H9 (cell line): Measurements from ENCODE around the gene TMEM119. TPM values are rescaled to one million over a fixed set of nuclear protein-coding genes. Genes with fewer than 3 reads are reported as not detected.

Source experiments
- DNase-seq: peaks from one replicate; pipeline ENCODE4 v3.0.0-alpha.2; 2017
- H2AFZ ChIP-seq: one replicate; pipeline ENCODE4 v1.6.1; 2013; ENCODE audit warnings: mild to moderate bottlenecking, low read length, control low read depth, moderate library complexity
- H2AK5ac ChIP-seq: 2 replicates; pipeline ENCODE4 v1.6.1; 2013; ENCODE audit warnings: low read length, control low read depth, mixed read lengths; ENCODE audit not compliant: insufficient read length
- H2BK120ac ChIP-seq: one replicate; pipeline ENCODE4 v1.6.1; 2013; ENCODE audit warnings: low read depth, mild to moderate bottlenecking, low read length, control low read depth, inconsistent platforms; ENCODE audit not compliant: poor library complexity, severe bottlenecking
- H2BK12ac ChIP-seq: 2 replicates; pipeline ENCODE4 v1.6.1; 2013; ENCODE audit warnings: low read length, control low read depth, mixed read lengths, low read depth; ENCODE audit not compliant: insufficient read length
- H2BK15ac ChIP-seq: 2 replicates; pipeline ENCODE4 v1.6.1; 2013; ENCODE audit warnings: low read depth, low read length, control low read depth
- H2BK20ac ChIP-seq: one replicate; pipeline ENCODE4 v1.6.1; 2013; ENCODE audit warnings: low read depth, mild to moderate bottlenecking, low read length, control low read depth, inconsistent platforms; ENCODE audit not compliant: poor library complexity, severe bottlenecking
- H2BK5ac ChIP-seq: 2 replicates; pipeline ENCODE4 v1.6.1; 2013; ENCODE audit warnings: low read length, control low read depth, mixed read lengths; ENCODE audit not compliant: insufficient read length
- H3K14ac ChIP-seq: 2 replicates; pipeline ENCODE4 v1.6.1; 2013; ENCODE audit warnings: low read length, control low read depth; ENCODE audit not compliant: insufficient read depth
- H3K18ac ChIP-seq: 2 replicates; pipeline ENCODE4 v1.6.1; 2013; ENCODE audit warnings: low read depth, mild to moderate bottlenecking, mixed read lengths, low read length, control low read depth; ENCODE audit not compliant: insufficient read length
- H3K23ac ChIP-seq: 2 replicates; pipeline ENCODE4 v1.6.1; 2013; ENCODE audit warnings: low read length, control low read depth, mixed read lengths, low read depth; ENCODE audit not compliant: insufficient read length
- H3K23me2 ChIP-seq: 2 replicates; pipeline ENCODE4 v1.6.1; 2013; ENCODE audit warnings: low read depth, mild to moderate bottlenecking, mixed read lengths, low read length, control low read depth; ENCODE audit not compliant: insufficient read length, poor library complexity, severe bottlenecking
- H3K27ac ChIP-seq: 2 replicates; pipeline ENCODE4 v1.5.1; 2013; ENCODE audit warnings: low read length, control low read depth, mixed read lengths, low read depth; ENCODE audit not compliant: insufficient read length
- H3K27me3 ChIP-seq: 2 replicates; pipeline ENCODE4 v1.6.1; 2013; ENCODE audit warnings: low read length, control low read depth, inconsistent platforms; ENCODE audit not compliant: insufficient read depth
- H3K4ac ChIP-seq: 2 replicates; pipeline ENCODE4 v1.6.1; 2013; ENCODE audit warnings: low read depth, mild to moderate bottlenecking, control low read depth, inconsistent platforms, low read length, moderate library complexity
- H3K4me1 ChIP-seq: 2 replicates; pipeline ENCODE4 v1.6.1; 2013; ENCODE audit warnings: low read length, control low read depth, inconsistent platforms; ENCODE audit not compliant: insufficient read depth
- H3K4me2 ChIP-seq: 2 replicates; pipeline ENCODE4 v1.6.1; 2013; ENCODE audit warnings: low read length, control low read depth, mixed read lengths; ENCODE audit not compliant: insufficient read length, insufficient read depth
- H3K56ac ChIP-seq: 2 replicates; pipeline ENCODE4 v1.6.1; 2013; ENCODE audit warnings: low read depth, mild to moderate bottlenecking, mixed read lengths, low read length, control low read depth; ENCODE audit not compliant: insufficient read length
- H3K79me1 ChIP-seq: 2 replicates; pipeline ENCODE4 v1.6.1; 2013; ENCODE audit warnings: low read depth, mild to moderate bottlenecking, moderate library complexity, low read length, control low read depth, inconsistent platforms; ENCODE audit not compliant: insufficient read depth, poor library complexity, severe bottlenecking
- H3K79me2 ChIP-seq: 2 replicates; pipeline ENCODE4 v1.6.1; 2013; ENCODE audit warnings: low read length, control low read depth, inconsistent platforms; ENCODE audit not compliant: insufficient read depth
- H3K9ac ChIP-seq: 2 replicates; pipeline ENCODE4 v1.6.1; 2013; ENCODE audit warnings: low read length, control low read depth, mixed read lengths; ENCODE audit not compliant: insufficient read length; ENCODE audit errors: extremely low read depth
- H3K9me3 ChIP-seq: one replicate; pipeline ENCODE4 v1.6.1; 2013; ENCODE audit warnings: low read depth, low read length, inconsistent platforms; ENCODE audit not compliant: control insufficient read depth
- H3T11ph ChIP-seq: one replicate; pipeline ENCODE4 v1.6.1; 2013; ENCODE audit warnings: mild to moderate bottlenecking, low read length, control low read depth, inconsistent platforms
- H4K20me1 ChIP-seq: one replicate; pipeline ENCODE4 v1.6.1; 2013; ENCODE audit not compliant: control insufficient read depth, insufficient read length, insufficient read depth
- H4K5ac ChIP-seq: 2 replicates; pipeline ENCODE4 v1.6.1; 2013; ENCODE audit warnings: low read depth, mild to moderate bottlenecking, mixed read lengths, low read length, control low read depth; ENCODE audit not compliant: insufficient read length
- H4K8ac ChIP-seq: replicated peaks from 2 replicates; pipeline ENCODE4 v1.6.1; 2013; ENCODE audit warnings: low read length, control low read depth, mixed read lengths, low read depth; ENCODE audit not compliant: insufficient read length
- H4K91ac ChIP-seq: 2 replicates; pipeline ENCODE4 v1.6.1; 2013; ENCODE audit warnings: low read depth, mild to moderate bottlenecking, moderate library complexity, mixed read lengths, low read length, control low read depth; ENCODE audit not compliant: insufficient read length
- H3K27ac Mint-ChIP-seq, 3 experiments: 2 replicates in 2 of 3; 3 replicates in 1 of 3; pipeline ENCODE4 v1.8.0; 2020 to 2021; ENCODE audit warnings: mixed read lengths in 3 of 3, mild to moderate bottlenecking in 1 of 3, moderate library complexity in 1 of 3
- H3K27me3 Mint-ChIP-seq: 2 replicates; pipeline ENCODE4 v1.8.0; 2021; ENCODE audit warnings: low read depth, mild to moderate bottlenecking, moderate library complexity, mixed read lengths
- H3K36me3 Mint-ChIP-seq, 3 experiments: 2 replicates in 2 of 3; 3 replicates in 1 of 3; pipeline ENCODE4 v1.8.0; 2020 to 2021; ENCODE audit warnings: low read depth in 3 of 3, mixed read lengths in 3 of 3; ENCODE audit not compliant: insufficient read depth in 1 of 3
- H3K4me1 Mint-ChIP-seq, 2 experiments: 2 replicates each; pipeline ENCODE4 v1.8.0; 2020; ENCODE audit warnings: mixed read lengths in 2 of 2
- H3K4me3 Mint-ChIP-seq, 2 experiments: 2 replicates in 1 of 2; 3 replicates in 1 of 2; pipeline ENCODE4 v1.8.0; 2020 to 2021; ENCODE audit warnings: mild to moderate bottlenecking in 2 of 2, mixed read lengths in 2 of 2, moderate library complexity in 1 of 2
- H3K9me3 Mint-ChIP-seq, 2 experiments: 2 replicates in 1 of 2; 3 replicates in 1 of 2; pipeline ENCODE4 v1.8.0; 2020; ENCODE audit warnings: mild to moderate bottlenecking in 2 of 2, mixed read lengths in 2 of 2, moderate library complexity in 1 of 2
- WGBS: extraction: QIAGEN DNeasy Blood & Tissue Kit; methylation state at CpG from one replicate; pipeline ENCODE4 v1.1.7; 2013; ENCODE audit warnings: missing lambda C conversion rate, low lambda C conversion rate, mixed read lengths; ENCODE audit not compliant: insufficient read length; ENCODE audit errors: extremely low coverage; 5-methylcytosine and 5-hydroxymethylcytosine counted together
- total RNA-seq: library from RNA; stranded (reverse); gene quantifications from 2 replicates; pipeline ENCODE4 v1.2.1, GENCODE V29; 2021
- TF ChIP-seq, protein P1 (sequence below): fragments of 200-600 bp; sonication (generic); conservative IDR thresholded peaks from 3 replicates; pipeline ENCODE4 v1.8.0; 2021; ENCODE audit warnings: antibody characterized with exemption, mild to moderate bottlenecking

The TMEM119 gene
- total RNA-seq, 1 experiment from 2014 or later: not detected

DNA sequence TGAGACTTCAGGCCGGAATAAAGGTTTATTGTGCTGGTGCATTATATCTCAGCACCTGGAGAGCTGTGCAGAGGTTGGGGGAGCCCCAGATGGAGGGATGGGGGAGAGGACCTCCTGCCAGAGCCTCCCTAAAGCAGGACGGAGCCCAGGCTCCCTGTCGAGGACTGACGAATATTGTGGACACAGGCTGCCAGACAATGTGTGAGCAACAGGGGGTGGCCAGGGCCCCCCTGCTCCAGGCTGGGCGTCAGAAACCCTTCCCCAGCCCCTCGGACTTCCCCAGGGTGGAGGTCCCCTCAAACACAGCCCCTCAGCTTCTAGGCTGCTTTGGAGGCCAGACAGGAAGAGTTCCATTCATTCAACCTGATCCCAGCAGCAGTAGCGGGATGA, 8.0 kb downstream of the TMEM119 start:
- no peak overlapping the region for H2BK20ac ChIP-seq
- no peaks in the 10 kb centered on the region for H3K79me2 ChIP-seq
- H4K91ac ChIP-seq: no peak overlapping the region
- H3K27ac ChIP-seq: no peak overlapping the region
- DNase-seq: no peak
- no peak overlapping the region for H3K4ac ChIP-seq
- H3K27me3 Mint-ChIP-seq: no peaks in the 10 kb centered on the region
- no peaks in the 10 kb centered on the region for H3K36me3 Mint-ChIP-seq
- H2AFZ ChIP-seq: no peak overlapping the region
- H3K56ac ChIP-seq: no peak overlapping the region
- H3K18ac ChIP-seq: no peak overlapping the region
- H3K9ac ChIP-seq: no peak overlapping the region
- no peak overlapping the region for H2AK5ac ChIP-seq
- no CpG with 5 or more reads among the region's 7 CpGs for WGBS
- no peaks in the 10 kb centered on the region for H3K9me3 ChIP-seq
- H3K4me1 ChIP-seq: no peaks in the 10 kb centered on the region
- no peak overlapping the region for H3K4me2 ChIP-seq
- H4K5ac ChIP-seq: no peak overlapping the region
- no peaks in the 10 kb centered on the region for H3K27me3 ChIP-seq
- H3K23ac ChIP-seq: no peak overlapping the region
- H3K4me3 Mint-ChIP-seq: peak overlapping the region in 1 of 2 experiments; percentile 44; a peak in 2 of 5 replicates
- no peak overlapping the region for H2BK15ac ChIP-seq
- peaks cover 12 to 27% of the 10 kb centered on the region in 2 experiments for H3K4me1 Mint-ChIP-seq
- no peaks in the 10 kb centered on the region for H4K20me1 ChIP-seq
- H3K14ac ChIP-seq: no peak overlapping the region; the same call in 1 of the 2 replicates
- H3K79me1 ChIP-seq: no peaks in the 10 kb centered on the region
- H2BK12ac ChIP-seq: no peak overlapping the region
- H2BK5ac ChIP-seq: no peak overlapping the region
- no peak overlapping the region for H2BK120ac ChIP-seq
- H3K23me2 ChIP-seq: no peaks in the 10 kb centered on the region
- TF ChIP-seq, protein P1, sequence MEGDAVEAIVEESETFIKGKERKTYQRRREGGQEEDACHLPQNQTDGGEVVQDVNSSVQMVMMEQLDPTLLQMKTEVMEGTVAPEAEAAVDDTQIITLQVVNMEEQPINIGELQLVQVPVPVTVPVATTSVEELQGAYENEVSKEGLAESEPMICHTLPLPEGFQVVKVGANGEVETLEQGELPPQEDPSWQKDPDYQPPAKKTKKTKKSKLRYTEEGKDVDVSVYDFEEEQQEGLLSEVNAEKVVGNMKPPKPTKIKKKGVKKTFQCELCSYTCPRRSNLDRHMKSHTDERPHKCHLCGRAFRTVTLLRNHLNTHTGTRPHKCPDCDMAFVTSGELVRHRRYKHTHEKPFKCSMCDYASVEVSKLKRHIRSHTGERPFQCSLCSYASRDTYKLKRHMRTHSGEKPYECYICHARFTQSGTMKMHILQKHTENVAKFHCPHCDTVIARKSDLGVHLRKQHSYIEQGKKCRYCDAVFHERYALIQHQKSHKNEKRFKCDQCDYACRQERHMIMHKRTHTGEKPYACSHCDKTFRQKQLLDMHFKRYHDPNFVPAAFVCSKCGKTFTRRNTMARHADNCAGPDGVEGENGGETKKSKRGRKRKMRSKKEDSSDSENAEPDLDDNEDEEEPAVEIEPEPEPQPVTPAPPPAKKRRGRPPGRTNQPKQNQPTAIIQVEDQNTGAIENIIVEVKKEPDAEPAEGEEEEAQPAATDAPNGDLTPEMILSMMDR: no peak
- no peak overlapping the region for H3T11ph ChIP-seq
- H3K9me3 Mint-ChIP-seq: no peaks in the 10 kb centered on the region
- H4K8ac ChIP-seq: no peak overlapping the region
- H3K27ac Mint-ChIP-seq: peak overlapping the region in 1 of 3 experiments; percentile 35; a peak in 2 of 7 replicates
